ENCODE data around the gene HS3ST3A1.

- TF ChIP-seq EZH2 (IDR thresholded peaks at IDR 0.05; ENCODE audit: low read depth, low read length, severe bottlenecking) (no peak), SRF (IDR thresholded peaks at IDR 0.05; ENCODE audit: low read depth, low read length) (no peak), RAD21 (IDR thresholded peaks at IDR 0.05 in 1 of 2, conservative IDR thresholded peaks at IDR 0.05 in 1 of 2; ENCODE audit: low read depth in 2 of 2, low read length in 2 of 2) (no peak), GABPA (IDR thresholded peaks at IDR 0.05; ENCODE audit: borderline replicate concordance, insufficient read depth, low read length) (no peak), POLR2A (IDR thresholded peaks at IDR 0.05; ENCODE audit: control extremely low read depth in 1 of 2, low read depth in 2 of 2, low read length in 2 of 2) (no peak), CTCF (IDR thresholded peaks at IDR 0.05; ENCODE audit: control extremely low read depth in 1 of 3, insufficient read depth in 1 of 3, low read depth in 1 of 3, low read length in 3 of 3) (no peak), TAF1 (IDR thresholded peaks at IDR 0.05; ENCODE audit: low read depth, low read length) (no peak)
Measured at GRCh38 chr17:13583996-13584700, 17.6 kb downstream of the HS3ST3A1 start.
